DOHH2 (cell line): ENCODE measurements around the gene DGKB.

Source experiments
- H3F3A ChIP-seq: fragments of 200-600 bp; sonication (generic), shearing (Covaris generic); 2 replicates; pipeline ENCODE4 v1.6.0; 2016; ENCODE audit warnings: antibody characterized with exemption, mild to moderate bottlenecking; ENCODE audit not compliant: control insufficient read depth, insufficient read depth
- H3K27ac ChIP-seq: fragments of 200-600 bp; sonication (generic); 2 replicates; pipeline ENCODE4 v1.5.1; 2014; ENCODE audit warnings: low read depth, mild to moderate bottlenecking, low read length, moderate library complexity
- H3K27me3 ChIP-seq: fragments of 200-600 bp; sonication (generic); 2 replicates; pipeline ENCODE4 v1.6.1; 2014; ENCODE audit warnings: mild to moderate bottlenecking, low read length, mixed read lengths; ENCODE audit not compliant: control insufficient read depth
- H3K36me3 ChIP-seq: fragments of 200-600 bp; sonication (generic); 2 replicates; pipeline ENCODE4 v1.6.1; 2014; ENCODE audit warnings: mild to moderate bottlenecking, low read length, moderate library complexity, mixed read lengths; ENCODE audit not compliant: control insufficient read depth
- H3K4me1 ChIP-seq: fragments of 200-600 bp; sonication (generic); 2 replicates; pipeline ENCODE4 v1.6.1; 2014; ENCODE audit warnings: mild to moderate bottlenecking, low read length, mixed read lengths; ENCODE audit not compliant: control insufficient read depth
- H3K4me2 ChIP-seq: fragments of 200-600 bp; sonication (generic); 2 replicates; pipeline ENCODE4 v1.6.0; 2014; ENCODE audit warnings: mild to moderate bottlenecking, low read length, moderate library complexity
- H3K4me3 ChIP-seq: fragments of 200-600 bp; sonication (generic); 2 replicates; pipeline ENCODE4 v1.5.1; 2014; ENCODE audit warnings: mild to moderate bottlenecking, low read length, mixed read lengths
- H3K79me2 ChIP-seq: fragments of 200-600 bp; sonication (generic); 2 replicates; pipeline ENCODE4 v1.6.1; 2014; ENCODE audit warnings: mild to moderate bottlenecking, low read length, mixed read lengths; ENCODE audit not compliant: control insufficient read depth
- H3K9me2 ChIP-seq: fragments of 200-600 bp; sonication (generic); replicated peaks from 2 replicates; pipeline ENCODE4 v1.6.1; 2014; ENCODE audit warnings: mild to moderate bottlenecking, low read length, mixed read lengths; ENCODE audit not compliant: control insufficient read depth
- H3K9me3 ChIP-seq: fragments of 200-600 bp; sonication (generic); 2 replicates; pipeline ENCODE4 v1.6.1; 2014; ENCODE audit warnings: antibody characterized with exemption, low read length, mixed read lengths; ENCODE audit not compliant: control insufficient read depth, insufficient read depth
- H4K20me1 ChIP-seq: fragments of 200-600 bp; sonication (generic); 2 replicates; pipeline ENCODE4 v1.6.0; 2014; ENCODE audit warnings: low read depth, mild to moderate bottlenecking, antibody characterized with exemption, low read length, moderate library complexity; ENCODE audit not compliant: control insufficient read depth, insufficient read depth
- CTCF ChIP-seq: fragments of 200-600 bp; sonication (generic); IDR thresholded peaks from one replicate; pipeline ENCODE4 v1.5.1; 2014; ENCODE audit warnings: antibody characterized with exemption, mild to moderate bottlenecking, low read depth, low read length; ENCODE audit not compliant: poor library complexity, severe bottlenecking
- EZH2phosphoT487 ChIP-seq: fragments of 200-600 bp; sonication (generic); IDR thresholded peaks from 2 replicates; pipeline ENCODE4 v1.6.1; 2017; ENCODE audit warnings: borderline replicate concordance, mild to moderate bottlenecking, antibody characterized with exemption, low read length, moderate library complexity, mixed read lengths

The DGKB gene

GRCh38 chr7:14115701-14116100 lies 786.9 kb downstream of the DGKB start:
- TF ChIP-seq CTCF = no peak
- no peak for TF ChIP-seq EZH2phosphoT487
- no peaks in the 10 kb centered on the region for H3K79me2 ChIP-seq
- no peaks in the 10 kb centered on the region for H3F3A ChIP-seq
- no peaks in the 10 kb centered on the region for H3K9me2 ChIP-seq
- no peaks in the 10 kb centered on the region; the same call in 1 of the 2 replicates for H3K9me3 ChIP-seq
- H3K36me3 ChIP-seq = no peaks in the 10 kb centered on the region
- no peak overlapping the region for H3K27ac ChIP-seq
- no peaks in the 10 kb centered on the region for H3K4me1 ChIP-seq
- H3K27me3 ChIP-seq = no peaks in the 10 kb centered on the region
- H4K20me1 ChIP-seq = no peaks in the 10 kb centered on the region
- H3K4me3 ChIP-seq = no peak overlapping the region
- no peak overlapping the region for H3K4me2 ChIP-seq

- H3K27me3 ChIP-seq = no peaks in the 10 kb centered on the region
- no peak overlapping the region for H3K27ac ChIP-seq
- H3K4me1 ChIP-seq = no peaks in the 10 kb centered on the region
- H3K79me2 ChIP-seq = no peaks in the 10 kb centered on the region
- H3K9me3 ChIP-seq = no peaks in the 10 kb centered on the region
- H3K36me3 ChIP-seq = no peaks in the 10 kb centered on the region
- no peaks in the 10 kb centered on the region for H3K9me2 ChIP-seq
- no peak overlapping the region for H3K4me3 ChIP-seq
- no peak for TF ChIP-seq CTCF
- no peak for TF ChIP-seq EZH2phosphoT487
- no peaks in the 10 kb centered on the region for H4K20me1 ChIP-seq
- H3F3A ChIP-seq = no peaks in the 10 kb centered on the region
- no peak overlapping the region for H3K4me2 ChIP-seq
Observed at GRCh38 chr7:14104861-14105260, 797.7 kb downstream of the DGKB start.

GRCh38 chr7:14096159-14096558 lies 806.4 kb downstream of the DGKB start:
- H3K36me3 ChIP-seq = no peaks in the 10 kb centered on the region
- TF ChIP-seq CTCF = no peak
- H3K4me1 ChIP-seq = no peaks in the 10 kb centered on the region
- H3K27me3 ChIP-seq = no peaks in the 10 kb centered on the region
- H3F3A ChIP-seq = no peaks in the 10 kb centered on the region
- no peaks in the 10 kb centered on the region for H3K9me2 ChIP-seq
- no peak overlapping the region for H3K4me3 ChIP-seq
- no peaks in the 10 kb centered on the region for H3K79me2 ChIP-seq
- H3K9me3 ChIP-seq = no peaks in the 10 kb centered on the region
- no peaks in the 10 kb centered on the region for H4K20me1 ChIP-seq
- no peak overlapping the region for H3K27ac ChIP-seq
- H3K4me2 ChIP-seq = no peak overlapping the region
